Measurements from ENCODE around the gene SHC2.

- no peak for TF ChIP-seq CTCF (IDR thresholded peaks at IDR 0.05)
- TF ChIP-seq GABPA (IDR thresholded peaks at IDR 0.05; ENCODE audit: low read depth), result no peak
- TF ChIP-seq YY1 (IDR thresholded peaks at IDR 0.05; ENCODE audit: low read depth), result no peak
- no peak for TF ChIP-seq RAD21 (IDR thresholded peaks at IDR 0.05; ENCODE audit: low read length)
- TF ChIP-seq USF2 (IDR thresholded peaks at IDR 0.05; ENCODE audit: borderline replicate concordance, low read depth, low read length), result no peak
- TF ChIP-seq POLR2AphosphoS5 (IDR thresholded peaks at IDR 0.05; ENCODE audit: low read depth, low read length), result no peak
- TF ChIP-seq MXI1 (IDR thresholded peaks at IDR 0.05; ENCODE audit: low read depth, low read length), result no peak
- TF ChIP-seq EP300 (IDR thresholded peaks at IDR 0.05; ENCODE audit: borderline replicate concordance in 1 of 2, low read depth in 1 of 2, low read length in 1 of 2), result no peak
- no peak for TF ChIP-seq FOXM1 (IDR thresholded peaks at IDR 0.05; ENCODE audit: low read depth)
Observed at GRCh38 chr19:444677-445210, 16.1 kb downstream of the SHC2 start.
